GM18511 (cell line): Measurements from ENCODE around the gene HPGDS.
"Not testable (repeated sequence)": the region's sequence is repeated elsewhere in the genome, so short reads cannot be mapped to it uniquely, and the experiment has no call there.

ENCODE experiments used
- ATAC-seq: cut with Tn5 transposase; IDR thresholded peaks from one replicate; pipeline ENCODE4 v1.9.1; 2021; ENCODE audit warnings: mild to moderate bottlenecking, moderate library complexity; ENCODE audit not compliant: unreplicated experiment

The HPGDS gene

GRCh38 chr4:94358101-94358500 is 15.5 kb upstream of the HPGDS start:
- no peak for ATAC-seq

- no peak for ATAC-seq
These were observed 15.0 kb upstream of the HPGDS start for GRCh38 chr4:94357624-94358023.

GRCh38 chr4:94356444-94356843 is 13.8 kb upstream of the HPGDS start:
- ATAC-seq = no peak

GRCh38 chr4:94354474-94354896 is 11.8 kb upstream of the HPGDS start:
- no peak for ATAC-seq

GRCh38 chr4:94352996-94353395 is 10.4 kb upstream of the HPGDS start:
- no peak for ATAC-seq

GRCh38 chr4:94352163-94352562 is 9.5 kb upstream of the HPGDS start:
- ATAC-seq = no peak

GRCh38 chr4:94351319-94351718 is 8.7 kb upstream of the HPGDS start:
- no peak for ATAC-seq

GRCh38 chr4:94350095-94350494 is 7.5 kb upstream of the HPGDS start:
- ATAC-seq = no peak

GRCh38 chr4:94349193-94349592 is 6.6 kb upstream of the HPGDS start:
- ATAC-seq = no peak

GRCh38 chr4:94348666-94349065 is 6.0 kb upstream of the HPGDS start:
- no peak for ATAC-seq

- no peak for ATAC-seq
These were observed 3.9 kb upstream of the HPGDS start for GRCh38 chr4:94346541-94346940.

GRCh38 chr4:94345969-94346368 is 3.3 kb upstream of the HPGDS start:
- no peak for ATAC-seq

GRCh38 chr4:94345266-94345665 is 2.6 kb upstream of the HPGDS start:
- ATAC-seq = no peak

GRCh38 chr4:94344457-94344856 is 1.8 kb upstream of the HPGDS start:
- no peak for ATAC-seq

- no peak for ATAC-seq
These were observed 910 bp downstream of the HPGDS start for GRCh38 chr4:94341481-94342370.

- ATAC-seq = no peak
These were observed 2.9 kb downstream of the HPGDS start for GRCh38 chr4:94339779-94340178.

GRCh38 chr4:94338681-94339351 is 3.8 kb downstream of the HPGDS start:
- peak; percentile 57 for ATAC-seq

GRCh38 chr4:94336791-94337190 is 5.8 kb downstream of the HPGDS start:
- ATAC-seq = not testable (repeated sequence)

- no peak for ATAC-seq
These were observed 6.3 kb downstream of the HPGDS start for GRCh38 chr4:94336303-94336702.

GRCh38 chr4:94334962-94335361 is 7.7 kb downstream of the HPGDS start:
- ATAC-seq = no peak

GRCh38 chr4:94334476-94334875 is 8.2 kb downstream of the HPGDS start:
- no peak for ATAC-seq

- ATAC-seq = no peak
These were observed 8.8 kb downstream of the HPGDS start for GRCh38 chr4:94333866-94334265.
